Limb (tissue), 2 donors: ENCODE results near the gene CDHR2.

Experiments used
- DNase-seq, 2 donors: peaks; one replicate each; pipeline ENCODE4 v3.0.0-alpha.2; 2016; ENCODE audit errors: extremely low spot score in 2 of 2

Gene CDHR2, protein sequence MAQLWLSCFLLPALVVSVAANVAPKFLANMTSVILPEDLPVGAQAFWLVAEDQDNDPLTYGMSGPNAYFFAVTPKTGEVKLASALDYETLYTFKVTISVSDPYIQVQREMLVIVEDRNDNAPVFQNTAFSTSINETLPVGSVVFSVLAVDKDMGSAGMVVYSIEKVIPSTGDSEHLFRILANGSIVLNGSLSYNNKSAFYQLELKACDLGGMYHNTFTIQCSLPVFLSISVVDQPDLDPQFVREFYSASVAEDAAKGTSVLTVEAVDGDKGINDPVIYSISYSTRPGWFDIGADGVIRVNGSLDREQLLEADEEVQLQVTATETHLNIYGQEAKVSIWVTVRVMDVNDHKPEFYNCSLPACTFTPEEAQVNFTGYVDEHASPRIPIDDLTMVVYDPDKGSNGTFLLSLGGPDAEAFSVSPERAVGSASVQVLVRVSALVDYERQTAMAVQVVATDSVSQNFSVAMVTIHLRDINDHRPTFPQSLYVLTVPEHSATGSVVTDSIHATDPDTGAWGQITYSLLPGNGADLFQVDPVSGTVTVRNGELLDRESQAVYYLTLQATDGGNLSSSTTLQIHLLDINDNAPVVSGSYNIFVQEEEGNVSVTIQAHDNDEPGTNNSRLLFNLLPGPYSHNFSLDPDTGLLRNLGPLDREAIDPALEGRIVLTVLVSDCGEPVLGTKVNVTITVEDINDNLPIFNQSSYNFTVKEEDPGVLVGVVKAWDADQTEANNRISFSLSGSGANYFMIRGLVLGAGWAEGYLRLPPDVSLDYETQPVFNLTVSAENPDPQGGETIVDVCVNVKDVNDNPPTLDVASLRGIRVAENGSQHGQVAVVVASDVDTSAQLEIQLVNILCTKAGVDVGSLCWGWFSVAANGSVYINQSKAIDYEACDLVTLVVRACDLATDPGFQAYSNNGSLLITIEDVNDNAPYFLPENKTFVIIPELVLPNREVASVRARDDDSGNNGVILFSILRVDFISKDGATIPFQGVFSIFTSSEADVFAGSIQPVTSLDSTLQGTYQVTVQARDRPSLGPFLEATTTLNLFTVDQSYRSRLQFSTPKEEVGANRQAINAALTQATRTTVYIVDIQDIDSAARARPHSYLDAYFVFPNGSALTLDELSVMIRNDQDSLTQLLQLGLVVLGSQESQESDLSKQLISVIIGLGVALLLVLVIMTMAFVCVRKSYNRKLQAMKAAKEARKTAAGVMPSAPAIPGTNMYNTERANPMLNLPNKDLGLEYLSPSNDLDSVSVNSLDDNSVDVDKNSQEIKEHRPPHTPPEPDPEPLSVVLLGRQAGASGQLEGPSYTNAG (N-terminal part only)

DNA sequence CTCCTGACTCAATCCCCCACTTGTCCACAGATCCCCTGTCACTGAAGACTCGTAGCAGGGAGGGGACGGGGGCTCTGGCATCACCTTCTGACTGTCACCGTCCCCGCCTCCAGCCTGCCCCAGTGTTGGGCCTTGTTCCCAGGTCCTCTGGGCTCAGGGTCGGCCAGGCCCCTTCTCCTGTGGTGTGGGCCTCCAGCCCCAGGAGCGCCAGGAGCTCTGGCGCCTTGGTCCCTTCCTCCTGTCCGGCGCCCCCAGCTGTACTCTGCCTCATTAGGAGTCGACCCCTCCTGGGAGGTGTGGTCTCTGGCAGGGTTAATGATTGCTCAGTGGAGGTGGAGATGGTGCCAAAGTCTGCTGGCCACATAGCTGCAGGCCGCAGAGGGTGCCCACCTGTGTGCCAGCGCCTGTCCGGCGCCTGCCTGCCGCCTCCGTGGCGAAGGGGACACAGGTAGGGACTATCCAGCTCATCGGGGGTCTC, at the start of gene CDHR2:
TSS of gene CDHR2 (plus strand) at position 376 of the 478 bp plus-strand sequence. CDS start 16,011 bp downstream, outside the sequence.
- no peak for DNase-seq

DNA sequence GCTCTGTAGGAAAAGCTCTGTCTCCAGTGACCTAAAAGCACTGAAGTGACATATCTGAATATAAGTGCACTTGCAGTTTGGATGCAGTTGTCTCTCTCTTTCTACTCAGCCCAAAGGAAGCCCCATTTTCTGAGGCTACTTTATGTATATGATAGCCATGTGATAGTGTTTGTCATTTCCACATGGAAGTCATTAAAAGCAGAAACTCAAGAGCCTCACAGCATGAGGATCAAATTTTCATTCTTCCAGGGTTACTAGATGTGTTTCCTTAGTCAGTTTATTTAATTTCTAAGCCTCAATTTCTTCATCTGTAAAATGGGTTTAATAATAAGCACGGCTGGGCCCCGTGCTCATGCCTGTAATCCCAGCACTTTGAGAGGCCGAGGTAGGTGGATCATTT, 48.6 kb upstream of the CDHR2 start:
- no peak for DNase-seq

DNA sequence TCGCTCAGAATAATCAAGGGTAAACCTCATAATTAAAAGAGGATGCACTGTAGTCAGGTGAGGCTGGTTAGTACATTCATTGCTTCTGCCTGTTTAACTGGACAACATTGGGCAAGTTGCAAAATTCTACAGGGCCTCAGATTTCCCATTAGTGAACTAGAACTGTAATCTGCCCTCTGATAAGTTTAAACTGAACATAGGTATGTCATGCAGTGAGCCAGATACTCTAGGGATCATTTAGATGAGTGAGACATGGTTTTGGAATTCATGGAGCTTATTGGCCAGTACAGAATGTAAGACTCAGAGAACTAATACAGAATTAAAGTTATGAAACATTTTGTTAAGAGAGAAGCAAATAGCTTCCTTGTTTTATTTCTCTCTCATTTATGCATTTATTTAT, 47.8 kb upstream of the CDHR2 start:
- no peak for DNase-seq

DNA sequence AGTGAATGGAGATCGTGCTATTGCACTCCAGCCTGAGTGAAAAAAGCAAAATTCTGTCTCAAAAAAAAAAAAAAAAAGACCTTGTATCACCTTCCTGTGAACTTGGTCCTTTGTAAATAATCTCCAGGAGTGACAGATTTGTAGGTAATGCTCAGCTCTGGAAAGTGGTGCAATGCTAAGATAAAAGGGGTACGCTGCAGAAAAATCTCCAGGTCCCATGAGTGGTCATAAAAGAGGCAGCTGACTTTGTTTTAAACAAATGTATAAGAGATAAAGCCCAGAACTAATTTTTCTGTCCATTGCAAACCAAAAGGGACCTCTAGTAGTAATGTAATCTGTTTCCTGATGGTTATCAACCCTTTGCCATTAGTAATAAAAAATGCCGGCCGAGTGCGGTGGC, 45.6 kb upstream of the CDHR2 start:
- no peak for DNase-seq

DNA sequence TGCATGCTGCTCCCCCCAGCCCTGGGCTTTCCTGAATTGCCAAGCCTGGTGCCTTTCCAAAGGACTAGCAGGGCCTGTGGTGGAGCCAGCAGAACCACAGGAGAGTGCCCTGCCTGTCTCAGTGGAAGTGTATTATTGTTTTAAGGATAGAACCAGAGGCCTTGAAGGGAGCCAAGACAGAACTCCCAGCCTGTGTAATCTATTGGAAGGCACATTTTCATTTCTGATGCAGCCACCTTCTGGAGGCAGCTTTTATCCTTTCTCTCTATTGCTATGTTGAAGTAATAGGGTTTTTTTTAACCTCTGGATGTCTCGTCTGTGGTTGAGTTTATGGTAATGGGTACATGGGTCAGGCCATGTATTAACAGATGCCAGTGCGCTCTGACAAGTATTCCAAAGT, 41.2 kb upstream of the CDHR2 start:
- DNase-seq: no peak

DNA sequence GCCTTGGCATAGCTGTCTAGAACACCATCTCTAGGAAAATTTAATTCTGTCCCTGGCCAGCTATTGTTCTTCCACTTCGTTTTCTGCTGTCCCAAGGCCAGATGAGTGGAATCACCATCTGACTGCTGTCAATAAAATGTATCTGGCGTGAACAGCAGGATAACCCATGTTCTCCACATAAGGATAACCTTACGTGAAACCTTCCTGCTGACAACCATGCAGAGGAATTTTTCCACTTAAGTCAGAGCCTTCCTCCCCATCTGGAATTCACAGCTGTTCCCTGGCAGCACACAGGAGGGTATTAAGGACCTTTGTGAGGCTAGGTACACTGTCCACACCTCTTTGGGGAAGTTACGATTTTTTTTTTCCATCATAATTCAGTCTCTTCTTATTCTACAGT, 40.5 kb upstream of the CDHR2 start:
- DNase-seq: no peak

DNA sequence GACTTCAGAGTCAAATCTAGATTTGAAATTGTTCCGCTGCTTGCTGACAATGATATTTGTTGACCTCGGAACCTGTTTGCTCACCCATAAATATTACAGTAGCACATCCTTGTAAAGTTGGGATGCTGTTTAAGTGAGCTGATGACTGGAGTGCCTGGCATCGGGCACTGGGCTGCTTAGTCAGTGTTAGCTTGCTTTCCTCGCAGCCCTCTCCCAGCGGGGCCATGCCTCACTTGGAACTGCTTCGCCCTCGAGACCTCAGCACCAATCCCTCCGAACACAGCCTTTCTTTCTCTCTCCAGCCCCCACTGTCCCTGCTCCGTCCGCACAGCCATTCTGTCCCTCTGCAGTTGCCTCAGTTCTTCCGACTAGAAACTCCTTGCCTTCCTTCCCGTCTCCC, 35.4 kb upstream of the CDHR2 start:
- DNase-seq: no peak

DNA sequence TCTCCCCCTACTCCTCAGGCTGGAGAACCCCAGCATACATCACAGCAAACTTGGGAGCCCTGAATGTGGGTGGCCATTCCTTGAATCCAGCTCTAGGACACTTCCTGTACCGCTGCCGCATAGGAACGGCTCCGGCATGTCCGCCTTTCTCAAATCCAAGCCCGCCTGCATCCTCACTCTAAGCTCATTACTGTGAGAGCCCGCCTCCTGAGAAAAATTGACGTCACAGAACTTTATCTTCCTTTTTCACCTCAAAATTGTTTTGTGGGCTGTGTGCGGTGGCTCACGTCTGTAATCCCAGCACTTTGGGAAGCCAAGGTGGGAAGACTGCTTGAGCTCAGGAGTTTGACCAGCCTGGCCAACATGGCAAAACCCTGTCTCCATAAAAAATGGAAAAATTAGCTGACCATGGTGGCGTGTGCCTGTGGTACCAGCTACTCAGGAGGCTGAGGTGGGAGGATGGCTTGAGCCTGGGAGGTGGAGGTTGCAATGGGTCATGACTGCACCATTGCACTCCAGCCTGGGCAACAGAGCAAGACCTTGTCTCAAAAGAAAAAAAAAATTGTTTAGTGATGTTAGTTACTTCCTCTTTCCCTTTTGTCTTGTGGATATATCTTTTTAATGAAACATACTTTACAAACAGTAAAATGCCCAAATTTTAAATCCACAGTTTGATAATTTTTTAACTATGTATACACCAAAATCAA, 34.7 kb upstream of the CDHR2 start:
- no peak for DNase-seq

DNA sequence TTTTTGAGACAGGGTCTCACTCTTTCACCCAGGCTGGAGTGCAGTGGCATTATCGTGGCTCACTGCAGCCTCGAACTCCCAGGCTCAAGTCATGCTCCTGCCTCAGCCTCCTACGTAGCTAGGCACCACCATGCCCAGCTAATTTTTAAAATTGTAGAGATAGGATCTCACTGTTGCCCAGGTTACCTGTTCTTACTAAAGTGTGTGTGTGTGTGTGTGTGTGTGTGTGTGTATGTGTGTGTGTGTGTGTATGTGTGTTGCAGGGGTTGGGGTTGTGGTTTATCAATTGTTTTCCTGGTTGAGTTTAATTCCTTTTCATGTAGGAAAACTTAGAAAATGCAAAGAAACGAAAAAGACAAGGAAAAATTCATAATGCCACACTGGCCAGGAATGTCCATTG, 33.7 kb upstream of the CDHR2 start:
- DNase-seq: no peak

DNA sequence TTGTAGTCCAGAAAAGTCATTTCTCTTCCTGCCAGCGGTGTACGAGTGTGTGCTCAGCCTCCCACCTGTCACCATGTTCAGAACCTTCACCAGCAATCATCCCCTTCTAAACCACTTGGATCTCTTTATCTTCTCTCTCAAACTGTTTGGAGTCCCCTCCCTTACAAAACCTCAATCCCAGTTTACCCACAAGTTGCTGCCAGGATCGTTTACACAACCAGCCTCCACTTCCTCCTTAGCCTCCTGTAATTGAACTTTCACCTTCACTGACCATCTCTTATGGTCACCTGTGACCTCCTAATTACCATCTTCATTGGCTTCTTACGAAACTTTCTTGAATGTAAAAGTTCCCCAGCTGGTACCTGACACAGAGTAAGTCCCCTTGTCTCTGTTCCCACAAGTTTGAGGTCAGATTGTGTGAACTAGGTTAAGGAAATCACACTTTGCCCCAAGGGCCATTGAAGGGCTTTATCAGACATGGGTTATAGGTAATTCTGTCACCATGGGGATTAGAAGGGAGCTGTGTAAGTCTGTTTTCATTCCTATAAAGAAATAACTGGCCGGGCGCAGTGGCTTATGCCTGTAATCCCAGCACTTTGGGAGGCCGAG, 32.0 kb upstream of the CDHR2 start:
- DNase-seq: no peak

DNA sequence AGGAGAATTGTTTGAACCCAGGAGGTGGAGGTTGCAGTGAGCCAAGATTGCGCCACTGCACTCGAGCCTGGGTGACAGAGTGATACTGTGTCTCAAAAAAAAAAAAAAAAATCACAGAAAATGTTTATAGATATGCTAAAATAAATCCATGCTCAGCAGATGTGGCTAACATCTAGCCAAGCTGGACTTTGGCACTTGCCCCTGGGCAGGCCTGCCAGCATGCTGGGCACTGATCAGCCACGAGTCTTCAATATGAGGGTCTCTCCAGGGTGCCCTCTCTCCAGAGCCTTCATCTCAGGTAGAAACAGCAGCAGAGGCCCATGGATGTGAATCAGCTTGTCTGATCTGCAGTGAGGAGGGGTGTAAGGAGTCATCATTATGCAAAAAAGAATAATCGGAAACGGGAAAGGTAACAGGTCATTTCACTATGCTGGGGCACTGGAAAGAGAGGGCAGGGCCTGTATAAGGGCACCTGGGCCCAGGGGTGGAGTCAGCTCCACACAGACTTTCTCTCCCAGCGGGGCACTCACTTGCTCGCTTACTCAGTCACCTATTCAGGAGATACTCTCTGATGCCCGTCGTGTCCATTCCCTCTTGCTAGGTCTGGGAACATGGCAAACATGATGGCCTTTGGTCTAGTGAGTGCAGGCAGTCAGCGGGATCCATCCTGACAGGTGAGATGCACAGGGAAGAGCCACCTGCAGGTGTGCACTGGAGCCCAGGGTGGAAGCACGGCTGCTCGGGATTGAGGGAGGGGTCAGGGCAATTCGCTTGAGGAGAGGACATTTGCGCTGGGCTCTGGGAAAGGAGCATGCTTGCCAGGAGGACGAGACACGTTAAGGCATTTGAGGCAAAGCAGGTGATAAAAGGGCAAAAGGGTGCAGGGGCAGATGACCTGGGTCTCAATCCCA, 29.1 kb upstream of the CDHR2 start:
- no peak for DNase-seq

DNA sequence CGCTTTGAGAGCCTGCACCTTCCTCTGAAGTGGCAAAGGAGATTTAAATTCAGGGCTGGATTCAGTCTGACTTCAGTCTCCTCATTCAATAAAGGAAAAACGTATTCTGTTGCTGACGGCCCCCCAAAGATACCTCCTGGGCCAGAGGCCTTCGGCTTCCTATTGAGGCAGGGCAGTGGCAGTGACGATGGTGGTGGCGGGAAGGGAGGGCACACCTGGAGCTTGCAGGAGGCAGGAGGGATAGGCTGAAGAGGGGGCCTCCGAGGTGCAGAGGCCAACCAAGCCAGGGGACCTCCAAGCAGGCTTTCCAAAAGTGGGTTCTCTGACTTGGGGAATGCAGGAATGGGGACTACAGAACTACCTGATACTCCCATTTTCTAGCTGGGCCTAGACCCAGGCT, 27.9 kb upstream of the CDHR2 start:
- no peak for DNase-seq

DNA sequence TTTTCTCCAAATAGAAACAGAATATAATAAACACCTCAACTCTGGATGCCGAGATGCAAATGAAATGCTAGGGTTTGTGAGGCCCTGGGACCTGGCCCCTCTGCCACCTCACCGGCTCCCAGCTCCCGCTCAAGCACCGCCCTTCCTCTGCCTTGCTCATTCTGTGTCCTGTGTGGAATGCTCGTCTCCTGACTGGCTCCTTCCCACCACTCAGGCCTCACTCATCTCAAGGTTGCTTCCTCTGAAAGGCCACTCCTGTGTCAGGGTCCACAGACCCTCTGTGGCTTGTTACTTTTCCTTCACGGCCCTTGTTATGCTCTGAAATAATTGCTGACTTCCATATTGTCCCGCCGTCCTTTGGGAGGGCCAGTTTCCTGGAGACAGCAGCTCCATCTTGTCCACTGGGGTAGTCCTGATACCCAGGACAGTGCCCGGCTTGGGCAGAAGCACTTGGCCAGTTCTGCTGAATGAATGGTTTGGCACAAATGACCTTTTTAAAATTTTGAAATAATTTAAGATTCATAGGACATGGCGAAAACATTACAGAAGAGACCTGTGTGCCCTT, 27.4 kb upstream of the CDHR2 start:
- DNase-seq: no peak

DNA sequence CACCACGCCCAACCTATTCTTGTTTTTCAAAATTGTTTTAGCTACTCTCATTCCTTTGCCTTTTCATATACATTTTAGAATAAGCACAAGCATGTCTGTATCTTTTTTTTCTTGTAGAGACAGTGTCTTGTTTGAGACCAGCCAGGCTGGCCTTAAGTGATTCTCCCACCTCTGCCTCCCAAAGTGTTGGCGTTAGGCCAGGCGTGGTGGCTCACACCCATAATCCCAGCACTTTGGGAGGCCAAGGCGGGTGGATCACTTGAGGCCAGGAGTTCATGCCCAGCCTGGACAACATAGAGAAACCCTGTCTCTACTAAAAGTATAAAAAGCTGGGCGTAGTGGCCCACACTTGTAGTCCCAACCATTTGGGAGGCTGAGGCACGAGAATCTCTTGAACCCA, 25.0 kb upstream of the CDHR2 start:
- no peak for DNase-seq

DNA sequence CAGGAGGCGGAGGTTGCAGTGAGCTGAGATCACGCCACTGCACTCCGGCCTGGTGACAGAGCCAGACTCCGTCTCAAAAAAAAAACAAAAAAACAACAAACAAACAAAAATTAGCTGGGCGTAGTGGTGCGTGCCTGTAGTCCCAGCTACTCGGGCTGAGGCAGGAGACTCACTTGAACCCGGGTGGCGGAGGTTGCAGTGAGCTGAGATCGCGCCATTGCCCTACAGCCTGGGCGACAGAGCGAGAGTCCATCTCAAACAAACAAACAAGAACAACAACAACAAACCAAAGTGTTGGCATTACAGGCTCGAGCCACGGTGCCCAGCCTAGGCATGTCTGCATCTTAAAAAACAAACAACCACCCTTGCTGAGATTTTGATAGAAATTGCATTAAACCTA, 24.2 kb upstream of the CDHR2 start:
- DNase-seq: no peak

DNA sequence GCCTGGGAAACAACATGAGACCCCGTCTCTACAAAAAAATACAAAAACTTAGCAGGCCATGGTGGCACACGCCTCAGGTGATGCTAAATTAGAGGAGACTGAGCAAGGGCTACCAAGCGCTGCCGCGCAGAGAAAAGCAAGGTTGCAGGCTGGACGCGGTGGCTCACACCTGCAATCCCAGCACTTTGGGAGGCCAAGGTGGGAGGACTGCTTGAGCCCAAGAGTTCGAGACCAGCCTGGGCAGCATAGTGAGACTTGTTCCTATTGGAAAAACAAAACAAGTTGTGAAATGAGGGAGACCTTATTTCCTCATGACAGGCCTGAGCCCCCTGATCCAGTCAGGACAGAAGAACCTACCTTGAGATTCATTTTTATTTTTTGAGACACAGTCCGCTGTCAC, 23.5 kb upstream of the CDHR2 start:
- DNase-seq: no peak

DNA sequence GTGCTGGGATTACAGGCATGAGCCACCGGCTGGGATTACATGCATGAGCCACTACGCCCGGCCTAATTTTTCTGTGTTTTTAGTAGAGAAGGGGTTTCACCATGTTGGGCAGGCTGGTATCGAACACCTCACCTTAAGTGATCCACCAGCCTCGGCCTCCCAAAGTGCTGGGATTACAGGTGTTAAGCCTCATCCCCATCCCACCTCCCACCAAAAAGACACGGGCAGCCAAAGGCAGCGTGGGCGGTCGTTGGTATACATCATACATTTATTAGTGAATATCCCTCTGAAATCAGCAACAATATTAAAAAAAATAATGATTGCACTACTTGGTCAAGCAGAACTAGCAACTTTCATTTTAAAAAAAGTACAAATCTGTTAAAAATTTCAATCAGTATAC, 22.7 kb upstream of the CDHR2 start:
- no peak for DNase-seq

DNA sequence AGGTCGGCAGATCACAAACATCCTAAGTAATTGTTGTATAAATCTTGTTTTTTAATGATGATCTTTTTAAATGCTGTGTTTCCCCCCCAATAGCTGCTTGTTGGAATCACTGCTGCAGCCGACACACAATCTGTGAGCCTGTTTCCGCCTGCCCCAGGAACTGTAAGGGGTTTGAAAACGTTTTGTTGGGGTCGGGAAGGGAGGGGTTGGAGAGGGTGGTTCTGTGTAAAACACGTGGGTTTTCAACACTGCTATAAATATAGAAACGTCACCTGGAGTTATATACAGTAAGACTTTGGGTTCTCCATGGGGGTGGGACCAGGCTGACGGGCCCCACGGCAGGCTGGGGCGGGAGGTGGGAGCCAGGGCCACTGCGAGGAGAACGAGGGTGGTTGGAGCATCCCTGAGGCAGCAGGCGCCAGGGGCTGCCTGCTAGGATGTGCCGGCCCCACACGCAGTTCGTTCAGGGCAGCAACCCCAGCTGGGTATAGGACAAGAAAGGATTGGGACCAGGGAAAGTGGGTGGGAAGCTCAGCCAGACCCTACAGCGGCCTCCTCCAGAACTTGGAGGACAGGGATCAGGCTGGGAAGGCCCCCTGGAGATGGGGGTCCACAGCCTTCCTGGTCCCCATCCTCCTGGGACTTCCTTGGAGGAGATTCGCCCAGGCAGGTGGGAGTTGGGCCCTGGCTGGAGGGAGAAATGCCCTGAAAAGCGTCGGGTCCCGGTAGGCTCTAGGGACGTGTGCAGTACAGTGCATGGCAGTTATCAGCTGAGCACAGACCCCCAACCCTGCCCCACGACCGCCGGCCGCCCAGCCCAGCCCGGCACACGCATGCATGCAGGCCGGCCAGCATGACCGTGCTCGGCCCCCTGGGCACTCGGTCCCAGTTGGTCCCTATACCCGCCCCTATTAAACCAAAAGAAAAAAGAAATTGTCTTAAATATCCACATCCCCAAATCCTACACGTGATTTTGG, 21.6 kb upstream of the CDHR2 start:
- DNase-seq: no peak
